Esophagus (tissue), 2 donors: ENCODE data around the gene DFFB. TPM values are rescaled to one million over a fixed set of nuclear protein-coding genes. Genes with fewer than 3 reads are reported as not detected.

Experiments
- H3K27ac ChIP-seq, 2 donors: one replicate each; pipeline ENCODE4 v1.5.1; 2013; ENCODE audit warnings: low read depth in 2 of 2, mild to moderate bottlenecking in 2 of 2, inconsistent platforms in 1 of 2, low read length in 1 of 2, moderate library complexity in 1 of 2
- H3K27me3 ChIP-seq, 2 donors: one replicate each; pipeline ENCODE4 v1.6.1; 2013; ENCODE audit warnings: low read length in 2 of 2, control low read depth in 1 of 2, mild to moderate bottlenecking in 1 of 2; ENCODE audit not compliant: insufficient read depth in 2 of 2, control insufficient read depth in 1 of 2
- H3K36me3 ChIP-seq, 2 donors: one replicate each; pipeline ENCODE4 v1.6.1; 2013; ENCODE audit warnings: low read length in 1 of 2; ENCODE audit not compliant: control insufficient read depth in 2 of 2, insufficient read depth in 2 of 2
- H3K4me1 ChIP-seq, 2 donors: one replicate each; pipeline ENCODE4 v1.6.1; 2013; ENCODE audit warnings: low read length in 1 of 2; ENCODE audit not compliant: control insufficient read depth in 2 of 2, insufficient read depth in 2 of 2
- H3K4me3 ChIP-seq, 2 donors: one replicate each; pipeline ENCODE4 v1.5.1; 2013; ENCODE audit warnings: low read length in 2 of 2, mild to moderate bottlenecking in 2 of 2, low read depth in 1 of 2, moderate library complexity in 1 of 2
- H3K9me3 ChIP-seq, 2 donors: one replicate each; pipeline ENCODE4 v1.6.1; 2013; ENCODE audit warnings: mild to moderate bottlenecking in 2 of 2, low read depth in 1 of 2, low read length in 1 of 2, moderate library complexity in 1 of 2; ENCODE audit not compliant: control insufficient read depth in 2 of 2, insufficient read depth in 1 of 2
- WGBS, 2 donors: extraction: QIAGEN DNeasy Blood & Tissue Kit; methylation state at CpG; one replicate each; pipeline ENCODE4 v1.1.7; 2013; 5-methylcytosine and 5-hydroxymethylcytosine counted together
- polyA plus RNA-seq, 2 donors: library from polyadenylated mRNA; stranded (reverse); fragments of 200-250 nt; gene quantifications; one replicate each; pipeline ENCODE4 v1.2.3, GENCODE V29; 2013
- donor health status: healthy with polysubstance abuse.
- donor health status: Bipolar disorder and iron deficiency.

DFFB gene
- polyA plus RNA-seq, 2 donors, result 1.9 to 2.3 TPM

- H3K27ac ChIP-seq, result no peak overlapping the region
- no peaks in the 10 kb centered on the region for H3K4me1 ChIP-seq
- WGBS, 2 donors, result 88 to 89% methylated on average over 6 of the region's 6 CpGs
- H3K4me3 ChIP-seq, result no peak overlapping the region
- peaks cover 0 to 15% of the 10 kb centered on the region in 2 donors for H3K36me3 ChIP-seq
- H3K9me3 ChIP-seq, result peaks cover 0 to 3% of the 10 kb centered on the region in 2 donors
- H3K27me3 ChIP-seq, result no peaks in the 10 kb centered on the region
These were observed 7.6 kb downstream of the DFFB start for GRCh38 chr1:3864884-3865283.

- H3K9me3 ChIP-seq, result peaks cover 0 to 3% of the 10 kb centered on the region in 2 donors
- 79 to 80% methylated on average over 15 to 18 of the region's 18 CpGs for WGBS, 2 donors
- no peaks in the 10 kb centered on the region for H3K4me1 ChIP-seq
- no peak overlapping the region for H3K4me3 ChIP-seq
- H3K36me3 ChIP-seq, result peaks cover 5 to 22% of the 10 kb centered on the region in 2 donors
- H3K27ac ChIP-seq, result no peak overlapping the region
- H3K27me3 ChIP-seq, result no peaks in the 10 kb centered on the region
These were observed 8.4 kb downstream of the DFFB start for GRCh38 chr1:3865606-3866160.

GRCh38 chr1:3868464-3869006 lies 11.3 kb downstream of the DFFB start:
- Histone ChIP-seq H3K36me3 (peaks cover 5 to 32% of the 10 kb centered on the region in 2 donors), H3K27me3 (no peaks in the 10 kb centered on the region), H3K27ac (no peak overlapping the region), H3K9me3 (peaks cover 0 to 3% of the 10 kb centered on the region in 2 donors), H3K4me3 (no peak overlapping the region), H3K4me1 (no peaks in the 10 kb centered on the region)
- WGBS, 2 donors, result 82 to 85% methylated on average over 13 of the region's 13 CpGs

GRCh38 chr1:3869751-3870301 lies 12.6 kb downstream of the DFFB start:
- 73 to 81% methylated on average over 18 of the region's 18 CpGs for WGBS, 2 donors
- H3K9me3 ChIP-seq, result peaks cover 0 to 3% of the 10 kb centered on the region in 2 donors
- peaks cover 5 to 39% of the 10 kb centered on the region in 2 donors for H3K36me3 ChIP-seq
- no peaks in the 10 kb centered on the region for H3K27me3 ChIP-seq
- H3K27ac ChIP-seq, result no peak overlapping the region
- H3K4me3 ChIP-seq, result no peak overlapping the region
- H3K4me1 ChIP-seq, result no peaks in the 10 kb centered on the region

- Histone ChIP-seq H3K27ac (no peak overlapping the region), H3K27me3 (no peaks in the 10 kb centered on the region), H3K36me3 (peaks cover 5 to 45% of the 10 kb centered on the region in 2 donors), H3K4me3 (no peak overlapping the region), H3K9me3 (peaks cover 0 to 3% of the 10 kb centered on the region in 2 donors), H3K4me1 (no peaks in the 10 kb centered on the region)
- WGBS, 2 donors, result 89 to 94% methylated on average over 7 of the region's 7 CpGs
These were observed 14.2 kb downstream of the DFFB start for GRCh38 chr1:3871451-3871805.

- Histone ChIP-seq H3K27me3 (no peaks in the 10 kb centered on the region), H3K4me3 (no peak overlapping the region), H3K9me3 (peaks cover 0 to 3% of the 10 kb centered on the region in 2 donors), H3K4me1 (no peaks in the 10 kb centered on the region), H3K36me3 (peaks cover 5 to 47% of the 10 kb centered on the region in 2 donors), H3K27ac (no peak overlapping the region)
- 87 to 89% methylated on average over 8 of the region's 8 CpGs for WGBS, 2 donors
These were observed 15.3 kb downstream of the DFFB start for GRCh38 chr1:3872546-3872945.

GRCh38 chr1:3874736-3875135 lies 17.5 kb downstream of the DFFB start:
- 93 to 96% methylated on average over 23 of the region's 23 CpGs for WGBS, 2 donors
- peaks cover 5 to 34% of the 10 kb centered on the region in 2 donors for H3K36me3 ChIP-seq
- peaks cover 0 to 10% of the 10 kb centered on the region in 2 donors for H3K9me3 ChIP-seq

GRCh38 chr1:3876716-3877115 lies 19.4 kb downstream of the DFFB start:
- 90 to 93% methylated on average over 16 of the region's 16 CpGs for WGBS, 2 donors
- Histone ChIP-seq H3K27ac (no peak overlapping the region), H3K4me3 (no peak overlapping the region), H3K4me1 (no peaks in the 10 kb centered on the region), H3K36me3 (peaks cover 0 to 28% of the 10 kb centered on the region in 2 donors), H3K9me3 (peaks cover 0 to 10% of the 10 kb centered on the region in 2 donors), H3K27me3 (no peaks in the 10 kb centered on the region)

More at GRCh38 chr1:3874736-3875135, 17.5 kb downstream of the DFFB start:
- Histone ChIP-seq H3K4me1 (no peaks in the 10 kb centered on the region), H3K4me3 (no peak overlapping the region), H3K27me3 (no peaks in the 10 kb centered on the region), H3K27ac (no peak overlapping the region)

GRCh38 chr1:3879099-3879498 lies 21.8 kb downstream of the DFFB start:
- Histone ChIP-seq H3K4me1 (no peaks in the 10 kb centered on the region), H3K36me3 (peaks cover 0 to 20% of the 10 kb centered on the region in 2 donors), H3K4me3 (no peak overlapping the region), H3K27ac (no peak overlapping the region), H3K9me3 (peaks cover 0 to 10% of the 10 kb centered on the region in 2 donors), H3K27me3 (no peaks in the 10 kb centered on the region)
- 96 to 99% methylated on average over 7 of the region's 7 CpGs for WGBS, 2 donors
